ENCODE data around the gene DYNLT2.

The DYNLT2 gene

DNA sequence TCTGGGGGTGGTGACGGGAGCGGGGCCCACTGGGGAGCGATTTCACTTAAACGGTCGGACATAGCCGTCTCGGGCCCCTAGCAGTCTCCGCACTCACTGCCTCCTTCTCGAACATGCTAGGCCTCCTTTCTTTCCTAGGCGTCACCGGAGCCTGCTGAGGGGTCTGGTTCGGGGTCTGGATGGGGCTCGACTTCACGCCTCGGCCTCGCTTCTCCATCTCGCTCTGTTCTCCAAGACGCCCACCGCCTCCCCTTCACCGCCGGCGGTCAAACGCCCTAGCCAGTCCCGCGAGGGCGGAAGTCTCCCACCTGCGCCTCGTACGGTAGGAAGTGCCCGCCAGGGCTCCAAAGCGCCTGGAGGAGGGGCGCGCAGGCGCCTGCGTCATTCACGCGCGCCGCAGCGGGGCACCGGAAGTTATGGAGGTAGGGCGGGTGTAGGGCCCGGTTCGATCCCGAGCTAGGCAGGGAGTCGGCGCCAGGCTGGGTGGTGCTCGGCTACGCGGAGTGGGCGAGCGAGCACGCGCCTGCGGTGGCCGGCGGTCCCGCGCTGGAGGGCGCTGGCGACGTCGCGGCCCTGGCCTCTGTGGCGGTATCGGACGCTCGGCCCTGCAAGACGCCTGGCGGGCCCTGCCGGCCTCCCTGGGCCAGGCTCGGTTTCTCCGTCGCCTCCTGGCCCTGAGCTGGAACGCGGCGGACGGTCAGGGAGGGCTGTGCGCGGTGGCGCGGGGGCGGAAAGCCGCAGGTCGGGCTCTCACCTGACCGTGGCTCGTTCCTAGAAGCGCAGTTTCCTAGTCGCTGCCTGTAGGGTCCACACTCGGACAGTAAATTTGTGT, at the start of gene DYNLT2, which contains the start of gene ERMARD:
Gene DYNLT2, minus strand, starts transcription at position 331 of the 832 bp plus-strand sequence. Its CDS starts 114 bp downstream, at position 217.
Gene ERMARD, plus strand, starts transcription at position 381 of the 832 bp plus-strand sequence. Its CDS starts 36 bp downstream, at position 417.
- DNase-seq = peak; percentile 96

GRCh38 chr6:169800668-169801395, 49.5 kb upstream of the DYNLT2 start:
- DNase-seq = no peak

GRCh38 chr6:169800116-169800667, 48.8 kb upstream of the DYNLT2 start:
- no peak for DNase-seq

DNA sequence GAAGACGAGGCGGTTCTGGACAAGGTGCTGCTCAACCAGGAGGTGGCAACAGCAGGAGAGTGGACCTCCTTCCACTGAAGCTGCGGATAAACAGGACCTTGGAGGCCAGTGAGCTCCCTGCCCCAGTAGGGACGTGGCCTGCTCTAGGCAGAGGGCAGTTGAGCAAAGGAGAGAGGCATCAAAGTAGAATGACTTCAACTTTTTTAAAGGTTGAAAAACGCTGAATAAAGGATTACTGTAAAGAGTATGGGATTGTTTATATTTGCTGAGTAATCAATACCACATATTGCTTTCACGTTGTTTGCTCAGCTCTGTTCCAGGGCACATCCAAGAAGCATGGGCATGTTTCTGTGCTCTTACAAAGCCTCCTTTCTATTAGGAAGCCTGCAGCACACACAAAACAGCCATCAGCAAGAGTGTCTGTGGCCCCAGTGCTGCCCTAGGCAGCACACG, 48.1 kb upstream of the DYNLT2 start:
- no peak for DNase-seq

DNA sequence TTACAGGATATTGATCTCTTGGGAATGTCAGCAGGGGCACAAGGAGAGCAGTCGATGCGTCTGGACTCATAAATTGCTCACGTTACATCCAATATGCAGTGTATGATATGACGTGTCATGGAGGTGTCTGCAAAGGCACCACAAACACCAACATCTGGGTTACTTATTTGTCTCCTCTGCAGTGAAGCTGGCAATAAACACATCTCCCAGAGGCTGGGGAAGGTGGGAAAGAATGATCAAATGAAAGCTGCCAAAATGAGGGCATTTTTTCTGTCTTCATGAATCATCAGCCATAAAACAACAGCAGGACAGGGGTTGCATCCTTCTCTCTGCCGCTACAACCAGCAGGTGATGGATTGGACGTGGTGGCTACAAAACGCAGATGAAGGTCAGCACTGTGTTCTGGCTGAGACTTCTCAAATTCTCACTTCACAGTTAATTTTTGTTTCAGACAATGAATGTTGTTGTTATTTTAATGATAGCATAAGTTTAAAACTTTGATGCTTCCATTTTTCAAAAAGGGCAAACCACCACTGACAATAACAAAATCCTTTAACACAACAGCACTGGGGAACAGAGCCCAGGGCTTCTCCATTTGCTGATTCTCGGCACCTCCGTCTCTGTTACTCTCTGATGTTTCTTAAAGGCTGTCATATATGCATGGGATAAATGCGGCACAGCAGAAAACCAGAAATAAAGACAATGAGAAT, 47.5 kb upstream of the DYNLT2 start:
- no peak for DNase-seq

GRCh38 chr6:169795196-169795595, 43.8 kb upstream of the DYNLT2 start:
- DNase-seq = no peak

DNA sequence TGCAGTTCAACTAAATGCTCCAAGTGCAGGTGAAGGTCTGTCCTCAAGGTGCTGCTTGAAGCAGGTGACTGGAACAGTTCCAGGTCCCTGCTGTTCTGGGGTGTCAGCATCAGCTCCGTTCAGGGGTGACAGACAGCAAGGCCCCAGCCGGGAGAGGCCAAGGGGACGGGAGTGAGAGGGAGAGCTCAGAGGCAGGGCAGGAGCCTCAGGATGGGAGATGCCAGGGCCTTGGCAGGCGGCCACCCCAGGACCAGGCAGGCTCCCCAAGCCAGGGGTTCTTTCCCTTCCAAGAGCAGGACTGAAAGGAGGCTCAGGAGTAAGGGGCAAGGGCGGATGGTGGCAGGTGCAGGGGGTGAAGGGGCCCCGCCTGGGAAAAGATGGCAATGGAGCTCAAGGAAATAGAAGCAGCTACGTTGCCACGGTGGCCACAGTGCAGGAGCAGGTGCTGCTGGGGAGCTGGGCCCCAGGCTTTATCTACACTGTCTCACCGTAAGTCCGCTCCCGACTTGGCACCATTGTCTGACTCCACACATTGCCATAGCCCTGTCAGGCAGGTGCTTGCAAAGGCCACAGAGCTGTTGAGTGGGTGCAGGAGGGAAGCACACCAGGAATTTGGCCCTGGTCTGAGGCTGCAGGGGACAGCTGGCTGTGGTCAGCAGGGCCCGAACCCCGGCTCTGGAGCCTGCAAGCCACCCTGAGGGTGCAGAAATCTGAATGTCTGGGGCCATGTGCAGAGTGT, 43.1 kb upstream of the DYNLT2 start:
- DNase-seq = no peak

GRCh38 chr6:169793408-169793807, 42.0 kb upstream of the DYNLT2 start:
- DNase-seq = no peak

- no peak for DNase-seq
Measured at GRCh38 chr6:169792306-169793015, 41.1 kb upstream of the DYNLT2 start.

- DNase-seq = no peak
Measured at GRCh38 chr6:169791721-169792131, 40.4 kb upstream of the DYNLT2 start.

DNA sequence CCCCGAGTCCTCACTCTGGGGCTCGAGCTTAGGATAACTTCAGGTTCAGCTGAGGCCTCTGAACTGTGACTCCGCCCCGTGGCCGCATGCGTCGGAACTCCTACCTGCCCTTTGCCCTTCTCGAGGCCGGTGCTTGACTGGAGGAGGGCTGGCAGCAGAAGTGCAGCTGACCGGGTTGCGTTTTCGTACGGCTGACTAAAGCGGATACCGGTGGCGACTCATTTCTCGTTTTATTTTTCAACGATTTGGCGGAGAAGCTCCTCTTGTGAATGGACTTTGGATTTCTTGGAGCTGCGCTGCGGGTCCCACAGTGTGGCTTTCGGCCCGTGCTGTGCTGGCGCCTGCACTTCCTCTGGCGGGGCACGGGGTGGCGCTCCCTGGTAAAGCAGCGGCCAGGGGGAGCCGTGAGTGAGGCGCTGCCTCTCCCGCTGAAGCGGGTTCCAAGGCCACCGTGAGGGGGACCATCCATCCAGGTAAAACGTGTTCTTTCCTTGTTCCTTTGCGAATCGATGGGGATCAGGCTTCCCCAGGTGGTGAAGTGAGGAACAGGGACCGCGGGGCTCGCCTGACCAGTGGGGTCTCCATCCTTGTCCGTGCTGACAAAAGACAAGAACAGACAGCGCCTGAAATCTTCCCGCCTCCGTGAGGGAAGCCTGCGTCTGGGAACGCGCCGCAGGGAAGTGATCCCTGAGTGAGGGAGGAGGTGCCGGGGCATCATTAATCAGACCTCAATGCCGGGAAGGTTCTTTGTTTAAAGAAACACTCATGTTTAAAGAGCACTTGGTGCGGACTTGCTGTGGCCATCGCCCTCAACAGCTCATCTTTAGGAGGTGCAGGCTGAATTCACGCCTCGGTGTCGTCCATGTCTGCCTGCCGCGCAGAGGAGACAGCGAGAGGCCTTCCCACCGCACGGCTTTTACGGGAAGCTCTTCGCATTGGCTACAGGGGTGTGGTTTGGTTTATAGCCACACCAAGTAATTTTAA, 38.9 kb upstream of the DYNLT2 start:
- peak; percentile 82 for DNase-seq

- no peak for DNase-seq
Measured at GRCh38 chr6:169789146-169789943, 38.0 kb upstream of the DYNLT2 start.

- no peak for DNase-seq
Measured at GRCh38 chr6:169788809-169789145, 37.4 kb upstream of the DYNLT2 start.

- DNase-seq = no peak
Measured at GRCh38 chr6:169787797-169788196, 36.4 kb upstream of the DYNLT2 start.

- no peak for DNase-seq
Measured at GRCh38 chr6:169786349-169786748, 35.0 kb upstream of the DYNLT2 start.

GRCh38 chr6:169785566-169785965, 34.2 kb upstream of the DYNLT2 start:
- DNase-seq = no peak

DNA sequence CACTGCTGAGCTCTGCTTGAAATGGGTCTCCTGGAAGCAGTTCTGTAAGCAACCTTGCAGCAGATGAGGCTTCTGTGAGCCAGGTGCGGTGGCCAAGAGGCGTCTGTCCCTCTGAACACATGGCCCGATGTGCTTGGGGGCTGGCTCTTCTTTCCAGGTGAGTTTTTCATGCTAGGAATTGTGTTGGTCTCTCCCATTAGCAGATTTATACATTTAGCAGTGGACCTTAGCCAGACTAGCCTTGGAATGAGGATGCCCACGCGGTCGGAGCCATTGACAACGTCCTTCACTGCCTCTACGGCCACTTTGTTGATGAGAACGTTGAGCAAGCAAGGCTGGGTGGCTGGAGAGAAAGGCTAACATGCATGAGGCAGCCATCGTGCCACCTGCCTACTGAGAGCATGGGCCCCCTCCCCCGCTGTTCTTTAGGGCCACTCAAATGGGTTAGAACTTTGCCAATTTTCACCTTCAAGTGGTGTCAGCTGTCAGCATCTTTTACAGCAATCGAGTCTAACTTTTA, 33.5 kb upstream of the DYNLT2 start:
- no peak for DNase-seq

GRCh38 chr6:169783971-169784820, 32.8 kb upstream of the DYNLT2 start:
- no peak for DNase-seq

Measured in activated CD4-positive, alpha-beta T cell treated with anti-CD3 and anti-CD28 coated beads, Interleukin-2, Interleukin-6, amounts not matched to agents 100 ng/mL and 50 ng/mL, durations not matched to agents 16 hours and 8 hours (primary cell).